Measurements from ENCODE around the gene SLC35F1. TPM values are rescaled to one million over a fixed set of nuclear protein-coding genes. Genes with fewer than 3 reads are reported as not detected.
"Not testable (repeated sequence)": the region's sequence is repeated elsewhere in the genome, so short reads cannot be mapped to it uniquely, and the experiment has no call there.

The SLC35F1 gene
- total and polyA plus RNA-seq, 9 of the 15 experiments (the other 6 are each of a cell fraction or from before 2014, with no cell fraction given), result 0.03 to 0.06 TPM; not detected in 7

GRCh38 chr6:117961301-117961700 is 54.2 kb downstream of the SLC35F1 start:
- TF ChIP-seq MXI1 (IDR thresholded peaks at IDR 0.05; ENCODE audit: low read depth, low read length), result no peak
- TF ChIP-seq MAFF (IDR thresholded peaks at IDR 0.05; ENCODE audit: low read length), result no peak
- TF ChIP-seq CREBBP (IDR thresholded peaks at IDR 0.05; ENCODE audit: low read depth, low read length), result no peak
- no peak for TF ChIP-seq BCLAF1 (IDR thresholded peaks at IDR 0.05; ENCODE audit: borderline replicate concordance in 1 of 2, control insufficient read depth in 1 of 2, low read depth in 2 of 2, low read length in 1 of 2)
- TF ChIP-seq FOXA1 (IDR thresholded peaks at IDR 0.05; ENCODE audit: borderline replicate concordance), result no peak
- TF ChIP-seq ETS2 (tag; IDR thresholded peaks at IDR 0.05; ENCODE audit: borderline replicate concordance, poor library complexity, severe bottlenecking), result no peak
- TF ChIP-seq TCF7 (IDR thresholded peaks at IDR 0.05; ENCODE audit: borderline replicate concordance), result no peak
- no peak for TF ChIP-seq MED1 (CRISPR knock-in tag; IDR thresholded peaks at IDR 0.05; ENCODE audit: borderline replicate concordance)
- TF ChIP-seq SNIP1 (IDR thresholded peaks at IDR 0.05; ENCODE audit: low read depth), result no peak
- no peak for TF ChIP-seq ZNF586 (CRISPR knock-in tag; conservative IDR thresholded peaks at IDR 0.05)
- TF ChIP-seq, protein P1, sequence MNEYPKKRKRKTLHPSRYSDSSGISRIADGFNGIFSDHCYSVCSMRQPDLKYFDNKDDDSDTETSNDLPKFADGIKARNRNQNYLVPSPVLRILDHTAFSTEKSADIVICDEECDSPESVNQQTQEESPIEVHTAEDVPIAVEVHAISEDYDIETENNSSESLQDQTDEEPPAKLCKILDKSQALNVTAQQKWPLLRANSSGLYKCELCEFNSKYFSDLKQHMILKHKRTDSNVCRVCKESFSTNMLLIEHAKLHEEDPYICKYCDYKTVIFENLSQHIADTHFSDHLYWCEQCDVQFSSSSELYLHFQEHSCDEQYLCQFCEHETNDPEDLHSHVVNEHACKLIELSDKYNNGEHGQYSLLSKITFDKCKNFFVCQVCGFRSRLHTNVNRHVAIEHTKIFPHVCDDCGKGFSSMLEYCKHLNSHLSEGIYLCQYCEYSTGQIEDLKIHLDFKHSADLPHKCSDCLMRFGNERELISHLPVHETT (CRISPR knock-in tag; conservative IDR thresholded peaks at IDR 0.05 in 1 of 2, IDR thresholded peaks at IDR 0.05 in 1 of 2), result no peak
- no peak for TF ChIP-seq JUNB (CRISPR knock-in tag; conservative IDR thresholded peaks at IDR 0.05)
- Histone ChIP-seq H4K20me1 (replicated peaks; ENCODE audit: control insufficient read depth, insufficient read depth, low read length) (no peaks in the 10 kb centered on the region), H3K4me3 (no peak overlapping the region), H3K27me3 (ENCODE audit: control insufficient read depth in 2 of 2, insufficient read depth in 2 of 2, low read length in 2 of 2) (no peaks in the 10 kb centered on the region), H3K9me1 (ENCODE audit: control insufficient read depth, insufficient read depth, low read length) (no peaks in the 10 kb centered on the region), H2AFZ (ENCODE audit: low read depth, low read length) (no peak overlapping the region), H3K4me1 (replicated peaks in 1 of 2; ENCODE audit: control insufficient read depth in 2 of 2, insufficient read depth in 2 of 2, low read length in 2 of 2) (no peaks in the 10 kb centered on the region), H3K36me3 (ENCODE audit: control insufficient read depth, insufficient read depth, low read length) (no peaks in the 10 kb centered on the region), H3K4me2 (ENCODE audit: insufficient read depth, low read length) (no peak overlapping the region), H3K9ac (ENCODE audit: insufficient read depth in 1 of 2, low read depth in 2 of 2, low read length in 2 of 2) (no peak overlapping the region), H3K9me3 (replicated peaks; ENCODE audit: control insufficient read depth, insufficient read depth, low read depth, low read length) (no peaks in the 10 kb centered on the region; the same call in 1 of the 2 replicates), H3K27ac (ENCODE audit: extremely low read depth, low read depth, low read length) (no peak overlapping the region), H3K79me2 (ENCODE audit: control insufficient read depth, insufficient read depth, low read length) (no peaks in the 10 kb centered on the region)
- WGBS (ENCODE audit: insufficient coverage, low coverage, missing lambda C conversion rate), result 0% methylated on average over 3 of the region's 3 CpGs
- no peak for ATAC-seq
- in situ Hi-C loops (cut with MboI), result no loop called here
- DNase-seq (ENCODE audit: extremely low read depth in 1 of 4, low spot score in 3 of 4), result no peak
- BruUV-seq (replicated peaks), result no TSS peak
- FAIRE-seq, result no peak
- CTCF ChIA-PET (ENCODE audit: low intra/inter-chr PET ratio), result no interaction called here
- intact Hi-C loops (cut with micrococcal nuclease), result no loop called here
- POLR2A ChIA-PET, result no interaction called here

DNA sequence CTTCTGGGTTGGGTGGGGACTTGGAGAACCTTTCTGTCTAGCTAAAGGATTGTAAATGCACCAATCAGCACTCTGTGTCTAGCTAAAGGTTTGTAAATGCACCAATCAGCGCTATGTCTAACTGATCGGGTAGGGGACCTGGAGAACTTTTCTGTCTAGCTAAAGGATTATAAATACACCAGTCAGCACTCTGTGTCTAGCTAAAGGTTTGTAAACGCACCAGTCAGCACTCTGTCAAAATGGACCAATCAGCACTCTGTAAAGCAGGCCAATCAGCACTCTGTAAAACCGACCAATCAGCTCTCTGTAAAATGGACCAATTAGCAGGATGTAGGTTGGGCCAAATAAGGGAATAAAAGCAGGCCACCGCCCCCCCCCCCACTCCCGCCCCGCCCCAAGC is 58.7 kb downstream of the SLC35F1 start:
- H3K4me3 ChIP-seq; DNase-seq (ENCODE audit: extremely low read depth in 1 of 4, low spot score in 3 of 4); H2AFZ ChIP-seq (ENCODE audit: low read depth, low read length); CTCF ChIA-PET (ENCODE audit: low intra/inter-chr PET ratio); FAIRE-seq; ATAC-seq; H3K4me2 ChIP-seq (ENCODE audit: insufficient read depth, low read length); H3K4me1 ChIP-seq (replicated peaks in 1 of 2; ENCODE audit: control insufficient read depth in 2 of 2, insufficient read depth in 2 of 2, low read length in 2 of 2); in situ Hi-C loops (cut with MboI); H3K79me2 ChIP-seq (ENCODE audit: control insufficient read depth, insufficient read depth, low read length); POLR2A ChIA-PET; H4K20me1 ChIP-seq (replicated peaks; ENCODE audit: control insufficient read depth, insufficient read depth, low read length); BruUV-seq (replicated peaks); H3K9me1 ChIP-seq (ENCODE audit: control insufficient read depth, insufficient read depth, low read length); H3K9ac ChIP-seq (ENCODE audit: insufficient read depth in 1 of 2, low read depth in 2 of 2, low read length in 2 of 2); H3K27ac ChIP-seq (ENCODE audit: extremely low read depth, low read depth, low read length); H3K36me3 ChIP-seq (ENCODE audit: control insufficient read depth, insufficient read depth, low read length); H3K9me3 ChIP-seq (replicated peaks; ENCODE audit: control insufficient read depth, insufficient read depth, low read depth, low read length); H3K27me3 ChIP-seq (ENCODE audit: control insufficient read depth in 2 of 2, insufficient read depth in 2 of 2, low read length in 2 of 2); intact Hi-C loops (cut with micrococcal nuclease): not testable (repeated sequence)
- WGBS (ENCODE audit: insufficient coverage, low coverage, missing lambda C conversion rate), result 0% methylated on average over 7 of the region's 7 CpGs
